ENCODE measurements around the gene CES5A.
"Not testable (repeated sequence)": the region's sequence is repeated elsewhere in the genome, so short reads cannot be mapped to it uniquely, and the experiment has no call there.

CES5A gene

DNA sequence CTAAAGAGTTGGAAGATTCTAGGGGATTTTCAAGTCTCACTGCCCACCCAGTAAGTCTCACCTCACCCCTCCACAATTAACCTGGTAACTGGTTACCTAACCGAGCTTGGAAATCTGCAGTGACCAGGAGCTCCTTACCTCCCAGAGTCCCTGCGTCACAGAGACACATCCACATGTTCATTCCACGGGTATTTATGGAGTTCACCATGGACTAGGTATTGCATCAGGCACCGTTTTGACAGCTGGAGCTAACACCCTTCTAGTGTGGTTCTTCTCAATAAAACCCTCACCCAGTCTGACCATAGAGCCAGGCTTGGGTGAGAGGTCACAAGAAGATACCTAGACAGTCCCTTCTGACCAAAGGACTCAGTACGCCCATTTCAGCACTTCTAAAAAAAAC, 2.1 kb downstream of the CES5A start:
- no peak for DNase-seq

- no peak for DNase-seq
Observed at GRCh38 chr16:55872130-55872529, 3.0 kb downstream of the CES5A start.

DNA sequence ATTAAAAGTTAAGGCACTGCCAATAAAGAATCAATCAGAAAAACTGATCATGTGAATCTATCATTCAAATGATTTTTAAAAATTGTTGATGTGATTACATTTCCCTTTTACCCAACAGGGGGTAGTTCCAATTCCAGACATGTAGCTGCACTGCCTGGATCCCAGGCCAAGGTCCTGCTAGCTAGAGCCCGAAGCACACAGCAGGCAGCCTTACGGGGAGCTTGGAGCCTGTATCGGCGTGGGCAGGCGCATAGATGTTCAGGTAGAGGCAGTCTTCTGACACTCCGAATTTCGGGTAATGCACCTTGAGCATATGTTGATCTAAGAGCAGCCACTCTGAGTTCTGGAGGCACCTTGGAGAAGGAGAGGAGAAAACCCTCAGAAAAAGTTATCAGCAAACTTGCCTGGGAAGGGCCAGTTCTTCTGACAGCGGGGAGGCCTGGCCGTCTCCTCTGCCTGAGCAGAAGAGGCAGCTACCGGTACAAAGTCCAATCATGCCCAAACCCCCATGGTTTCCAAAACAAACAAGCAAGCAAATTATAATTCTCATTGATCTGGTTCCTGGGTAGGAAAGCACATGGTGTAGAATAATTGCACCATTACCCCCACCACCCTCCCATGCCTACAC, 3.6 kb downstream of the CES5A start:
- no peak for DNase-seq

- no peak for DNase-seq
Observed at GRCh38 chr16:55868980-55869379, 6.2 kb downstream of the CES5A start.

- DNase-seq = no peak
Observed at GRCh38 chr16:55868137-55868536, 7.0 kb downstream of the CES5A start.

DNA sequence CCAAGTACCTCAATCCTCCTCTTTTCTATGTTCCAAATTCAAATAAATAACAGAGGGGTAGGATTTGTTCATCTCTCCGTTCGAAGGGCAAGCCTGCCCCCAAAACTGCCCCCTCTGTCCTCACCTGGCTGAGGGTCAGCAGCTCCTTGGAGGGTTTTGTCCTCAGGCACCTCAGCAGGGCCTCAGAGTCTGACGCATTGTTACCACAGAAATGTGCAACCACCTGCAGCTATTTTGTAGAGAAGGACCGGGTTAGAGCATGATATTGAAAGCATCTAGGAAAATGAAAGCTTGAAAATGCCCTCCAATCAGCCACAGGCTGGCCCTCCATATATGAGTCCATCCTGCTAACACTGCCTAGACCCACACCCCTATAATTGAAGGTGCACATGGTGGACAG, 13.9 kb downstream of the CES5A start:
- DNase-seq = no peak

DNA sequence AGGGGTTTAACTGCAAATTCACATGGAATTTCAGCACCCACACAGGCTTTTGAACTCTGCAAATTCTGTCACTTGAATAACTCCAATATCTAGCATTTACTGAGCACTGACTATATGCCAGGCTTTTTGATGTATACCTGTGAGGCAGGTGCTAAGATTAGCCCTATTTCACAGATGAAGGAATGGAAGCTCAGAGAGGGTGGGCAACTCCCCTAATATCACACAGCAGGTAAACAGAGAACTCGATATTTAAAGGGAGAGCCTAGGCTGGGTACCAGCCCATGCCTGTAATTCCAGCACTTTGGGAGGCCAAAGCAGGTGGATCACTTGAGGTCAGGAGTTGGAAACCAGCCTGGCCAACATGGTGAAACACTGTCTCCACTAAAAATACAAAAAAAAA, 17.5 kb downstream of the CES5A start:
- DNase-seq = not testable (repeated sequence)

GRCh38 chr16:55856950-55857349, 18.2 kb downstream of the CES5A start:
- DNase-seq = no peak

DNA sequence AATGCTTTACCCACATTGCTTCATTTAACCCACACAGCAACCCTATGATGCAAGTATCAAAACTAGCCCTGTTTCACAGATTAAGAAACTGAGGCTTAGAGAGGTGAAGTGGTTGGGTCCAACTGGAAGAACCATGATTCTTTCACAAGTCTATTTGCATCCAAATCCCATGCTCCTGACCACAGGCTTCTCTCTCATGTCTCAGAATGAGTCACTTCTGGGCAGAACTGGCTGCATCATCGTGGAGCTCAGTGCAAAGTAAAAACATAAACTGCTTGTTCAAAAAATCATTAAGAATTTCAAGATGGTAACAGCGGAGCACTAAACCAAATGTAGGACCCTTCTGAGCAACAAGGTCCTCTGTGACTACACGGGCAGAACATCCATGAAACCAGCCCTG, 22.1 kb downstream of the CES5A start:
- DNase-seq = peak; percentile 18

GRCh38 chr16:55849536-55849935, 25.6 kb downstream of the CES5A start:
- DNase-seq = no peak

GRCh38 chr16:55846598-55847346, 28.4 kb downstream of the CES5A start:
- no peak for DNase-seq

- no peak for DNase-seq
Observed at GRCh38 chr16:55843105-55843395, 32.1 kb downstream of the CES5A start.

DNA sequence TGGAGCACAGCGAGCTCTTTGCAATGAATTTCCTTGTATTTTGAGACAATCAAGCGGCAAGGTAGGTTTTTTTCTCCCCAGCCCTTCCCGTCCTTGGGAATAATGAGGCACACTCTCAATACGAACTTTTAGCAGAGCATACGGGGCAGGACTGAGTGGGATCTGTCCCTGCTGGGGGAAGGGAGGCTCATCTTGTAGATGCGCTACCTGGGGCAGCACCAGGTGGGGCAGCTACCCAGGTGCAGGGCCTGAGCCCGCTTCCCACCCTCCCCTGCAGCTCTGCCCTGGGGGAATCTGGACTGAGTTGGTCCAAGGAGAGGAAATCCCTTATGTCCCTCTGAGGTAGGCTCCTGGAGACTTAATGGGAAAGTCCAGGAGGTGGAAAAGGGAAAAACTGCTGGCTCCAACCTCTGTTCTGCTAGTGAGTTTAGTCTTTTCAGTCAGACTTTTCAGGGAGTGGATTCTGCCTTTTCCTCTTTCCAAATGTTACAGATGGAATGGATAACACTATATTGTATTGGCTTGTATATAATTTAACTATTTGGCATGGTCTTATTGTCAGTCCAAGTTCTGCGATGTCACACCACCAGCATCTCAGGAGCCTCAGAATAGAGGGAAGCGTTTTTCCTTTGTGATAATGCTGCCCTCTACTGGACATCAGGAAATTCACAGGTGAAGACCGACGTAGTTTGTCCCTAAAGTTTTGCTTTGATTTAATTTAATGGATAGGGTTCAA, 32.6 kb downstream of the CES5A start:
- DNase-seq = peak; percentile 28

DNA sequence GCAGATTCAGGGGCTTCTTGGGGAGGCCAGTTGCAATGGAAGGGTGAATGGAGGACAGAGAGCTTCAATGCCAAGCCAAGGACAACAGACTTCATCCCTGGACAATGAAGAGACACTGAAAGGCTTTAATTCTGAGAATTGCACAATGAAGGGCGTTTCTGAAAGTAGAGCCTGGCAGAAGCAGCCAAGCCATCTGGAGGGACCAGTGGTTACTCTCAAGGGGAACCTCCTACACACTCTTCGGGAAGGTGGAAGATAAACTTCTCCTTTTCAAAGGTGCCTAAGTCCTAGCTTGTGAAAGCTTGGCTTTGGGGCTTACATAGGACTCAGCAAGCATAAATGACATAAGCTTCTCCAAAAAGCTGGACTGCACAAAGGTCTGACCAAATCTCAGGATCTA, 36.1 kb downstream of the CES5A start:
- no peak for DNase-seq

GRCh38 chr16:55836158-55836611, 39.0 kb downstream of the CES5A start:
- no peak for DNase-seq

DNA sequence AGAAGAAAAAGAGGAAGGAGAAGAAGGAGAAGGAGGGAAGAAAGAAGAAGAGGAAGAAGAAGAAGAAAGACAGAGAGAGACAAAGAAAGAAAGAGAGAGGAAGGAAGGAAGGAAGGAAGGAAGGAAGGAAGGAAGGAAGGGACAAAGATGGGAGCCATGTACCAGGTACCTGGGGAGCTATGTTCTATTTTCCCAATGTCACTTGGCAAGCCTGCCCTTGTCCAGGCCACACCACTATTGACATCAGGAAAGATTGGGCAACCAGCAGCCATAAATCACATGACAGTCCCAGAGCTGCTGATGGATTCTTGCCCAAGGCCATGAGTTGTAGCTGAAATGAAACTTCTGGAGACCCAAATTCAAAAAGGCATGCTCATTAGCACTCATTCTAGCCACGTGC, 39.6 kb downstream of the CES5A start:
- DNase-seq = no peak

DNA sequence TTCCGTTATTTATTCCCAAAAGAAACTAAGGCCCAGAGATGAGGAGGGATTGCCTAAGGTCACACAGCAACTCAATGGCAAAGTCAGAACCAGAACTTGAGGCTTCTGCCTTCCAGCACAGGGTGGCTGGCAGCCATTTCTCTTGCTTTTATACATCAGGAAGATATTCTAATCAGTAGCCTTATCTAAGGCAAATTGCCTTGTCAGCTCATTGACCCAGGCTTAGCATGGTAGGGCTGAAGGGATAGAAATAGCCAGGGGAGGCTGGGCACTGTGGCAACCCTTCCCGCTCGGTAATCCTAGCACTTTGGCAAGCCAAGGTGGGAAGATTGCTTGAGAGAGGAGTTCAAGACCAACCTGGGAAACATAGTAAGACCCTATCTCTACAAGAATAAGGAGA, 40.0 kb downstream of the CES5A start:
- DNase-seq = not testable (repeated sequence)

DNA sequence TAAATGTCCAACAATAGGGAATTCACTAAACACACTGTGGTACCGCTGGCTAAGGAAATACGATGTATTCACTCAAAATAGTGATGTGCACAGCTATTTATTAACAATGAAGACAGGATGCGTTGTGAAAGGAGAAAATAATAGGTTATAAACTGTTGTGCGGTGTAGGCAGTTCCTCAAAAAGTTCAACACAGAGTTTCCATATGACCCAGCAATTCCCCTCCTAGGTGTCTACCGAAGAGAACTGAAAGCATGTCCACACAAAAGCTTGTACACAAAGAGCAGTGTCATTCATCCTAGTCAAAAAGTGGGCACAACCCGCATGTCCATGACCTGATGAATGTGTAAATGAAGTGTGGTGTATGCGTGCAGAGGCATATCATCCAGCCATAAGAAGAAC, 41.1 kb downstream of the CES5A start:
- no peak for DNase-seq

- no peak for DNase-seq
Observed at GRCh38 chr16:55832773-55833691, 42.1 kb downstream of the CES5A start, which contains the start of gene CES1. TSS of gene CES1 (minus strand) at chr16:55833096. CDS start at chr16:55833055, 41 bp downstream.

DNA sequence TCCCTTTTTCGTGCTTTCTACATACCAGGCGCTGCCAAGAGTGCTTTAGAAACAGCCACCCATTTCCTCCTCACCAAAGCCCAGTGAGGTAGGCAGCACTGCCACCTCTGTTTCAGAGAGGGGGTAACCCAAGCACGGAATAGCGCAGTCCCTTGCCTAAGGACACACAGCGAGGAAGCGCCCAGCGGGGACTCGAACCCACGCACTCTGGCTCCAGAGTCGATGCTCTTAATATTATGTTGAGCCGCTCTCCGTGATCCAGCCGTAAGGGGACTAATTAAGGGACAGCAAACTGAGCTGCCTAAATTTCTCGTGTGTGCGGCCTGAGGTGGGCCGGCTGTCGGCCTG, 42.8 kb downstream of the CES5A start:
- no peak for DNase-seq

DNA sequence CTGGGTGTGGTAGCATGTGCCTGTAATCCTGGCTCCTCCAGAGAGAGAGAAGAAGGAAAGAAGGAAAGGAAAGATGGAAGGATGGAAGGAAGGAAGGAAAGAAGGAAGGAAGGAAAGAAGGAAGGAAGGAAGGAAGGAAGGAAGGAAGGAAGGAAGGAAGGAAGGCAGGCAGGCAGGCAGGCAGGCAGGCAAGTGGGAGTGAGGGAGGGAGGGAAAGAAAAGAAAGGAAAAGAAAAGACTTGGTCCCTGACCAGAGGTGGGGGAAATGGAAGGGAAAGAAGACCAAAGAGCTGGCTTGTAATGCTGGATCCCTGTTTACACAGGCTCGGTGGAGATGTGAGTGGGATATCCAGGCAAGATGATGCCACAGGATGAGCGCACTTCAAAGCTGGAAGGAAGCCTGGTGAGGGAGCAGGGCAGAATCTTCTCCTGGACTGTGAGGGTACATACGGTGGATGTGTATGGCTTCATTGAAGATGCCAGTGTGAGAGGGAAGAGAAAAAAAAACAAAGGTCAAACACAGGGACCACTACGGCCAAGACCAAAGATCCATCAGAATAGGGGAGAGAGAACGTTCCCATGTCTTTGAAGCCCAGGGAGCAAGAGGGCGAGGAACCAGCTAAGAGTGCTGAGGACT, 44.4 kb downstream of the CES5A start:
- no peak for DNase-seq

- DNase-seq = not testable (repeated sequence)
Observed at GRCh38 chr16:55829232-55829631, 45.9 kb downstream of the CES5A start.

DNA sequence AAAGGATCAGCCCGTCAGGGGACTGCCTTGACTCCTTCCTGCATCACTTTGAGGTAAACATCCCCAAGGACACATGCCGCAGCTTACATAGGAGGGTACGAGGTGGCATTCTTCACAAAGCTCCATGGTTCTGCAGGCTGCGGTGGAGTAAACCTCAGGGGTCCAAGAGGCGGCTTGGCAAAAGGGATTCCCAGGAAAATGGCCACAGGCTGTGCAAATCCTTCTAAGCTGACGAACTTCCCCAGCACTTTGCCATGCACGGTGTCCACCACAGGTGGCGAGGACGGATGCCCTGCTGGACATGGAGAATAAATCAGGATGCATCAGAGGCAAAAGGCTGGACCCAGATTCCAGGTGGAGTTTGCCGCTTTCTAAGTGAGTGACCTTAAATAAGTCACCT, 46.5 kb downstream of the CES5A start:
- no peak for DNase-seq
